ENCODE data around the gene DIAPH2.

GRCh38 chrX:97538745-97539144, 854.1 kb downstream of the DIAPH2 start:
- TF ChIP-seq, protein P1, sequence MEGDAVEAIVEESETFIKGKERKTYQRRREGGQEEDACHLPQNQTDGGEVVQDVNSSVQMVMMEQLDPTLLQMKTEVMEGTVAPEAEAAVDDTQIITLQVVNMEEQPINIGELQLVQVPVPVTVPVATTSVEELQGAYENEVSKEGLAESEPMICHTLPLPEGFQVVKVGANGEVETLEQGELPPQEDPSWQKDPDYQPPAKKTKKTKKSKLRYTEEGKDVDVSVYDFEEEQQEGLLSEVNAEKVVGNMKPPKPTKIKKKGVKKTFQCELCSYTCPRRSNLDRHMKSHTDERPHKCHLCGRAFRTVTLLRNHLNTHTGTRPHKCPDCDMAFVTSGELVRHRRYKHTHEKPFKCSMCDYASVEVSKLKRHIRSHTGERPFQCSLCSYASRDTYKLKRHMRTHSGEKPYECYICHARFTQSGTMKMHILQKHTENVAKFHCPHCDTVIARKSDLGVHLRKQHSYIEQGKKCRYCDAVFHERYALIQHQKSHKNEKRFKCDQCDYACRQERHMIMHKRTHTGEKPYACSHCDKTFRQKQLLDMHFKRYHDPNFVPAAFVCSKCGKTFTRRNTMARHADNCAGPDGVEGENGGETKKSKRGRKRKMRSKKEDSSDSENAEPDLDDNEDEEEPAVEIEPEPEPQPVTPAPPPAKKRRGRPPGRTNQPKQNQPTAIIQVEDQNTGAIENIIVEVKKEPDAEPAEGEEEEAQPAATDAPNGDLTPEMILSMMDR (conservative IDR thresholded peaks at IDR 0.05 in 1 of 2, IDR thresholded peaks at IDR 0.05 in 1 of 2; ENCODE audit: low read depth in 1 of 2, low read length in 2 of 2): no peak
- no peak for TF ChIP-seq EZH2 (IDR thresholded peaks at IDR 0.05; ENCODE audit: low read length, missing control alignments)

Data from fibroblast of lung (primary cell).